ENCODE results near the gene SUMO1. TPM values are rescaled to one million over a fixed set of nuclear protein-coding genes. Genes with fewer than 3 reads are reported as not detected.
A peak's percentile ranks its signal among the peaks of the same experiment; 100 is the strongest.
"Not testable (repeated sequence)": the region's sequence is repeated elsewhere in the genome, so short reads cannot be mapped to it uniquely, and the experiment has no call there.

Gene SUMO1
- total and polyA plus RNA-seq, 10 donors: 58.0 to 121 (median 68.9) TPM

- no peaks in the 10 kb centered on the region for H3K36me3 ChIP-seq
- no peaks in the 10 kb centered on the region for H3K9me3 ChIP-seq
- intact Hi-C loops (cut with DNase I; ENCODE audit: low total_unique reads): no loop called here
- H3K4me1 ChIP-seq: no peaks in the 10 kb centered on the region
- no peak for DNase-seq
- TF ChIP-seq POLR2AphosphoS5 (IDR thresholded peaks at IDR 0.05): no peak
- no peak for TF ChIP-seq POLR2A (IDR thresholded peaks at IDR 0.05)
- no peak for TF ChIP-seq CTCF (IDR thresholded peaks at IDR 0.05 in 8 of 11, conservative IDR thresholded peaks at IDR 0.05 in 3 of 11)
- H3K4me3 ChIP-seq: no peak overlapping the region
- H3K27me3 ChIP-seq (replicated peaks in 1 of 7): no peaks in the 10 kb centered on the region
- no peak overlapping the region for H3K27ac ChIP-seq
- WGBS, 5 donors: 68 to 78% (median 73%) methylated on average over 10 of the region's 10 CpGs
Observed at GRCh38 chr2:202249521-202250253, 11.3 kb upstream of the SUMO1 start.

- DNase-seq; H3K4me1 ChIP-seq; H3K36me3 ChIP-seq; H3K27me3 ChIP-seq (replicated peaks in 1 of 7); H3K4me3 ChIP-seq; H3K27ac ChIP-seq; intact Hi-C loops (cut with DNase I; ENCODE audit: low total_unique reads); H3K9me3 ChIP-seq: not testable (repeated sequence)
- WGBS, 5 donors: 93 to 98% (median 96%) methylated on average over 5 of the region's 5 CpGs
Observed at GRCh38 chr2:202247710-202248109, 9.3 kb upstream of the SUMO1 start.

GRCh38 chr2:202237787-202238233 is 587 bp downstream of the SUMO1 start:
- H3K27ac ChIP-seq: peak overlapping the region; percentile 71 to 95 (median 91)
- 0 to 1% (median 1%) methylated on average over 17 to 30 of the region's 30 CpGs for WGBS, 5 donors
- intact Hi-C loops (cut with DNase I; ENCODE audit: low total_unique reads): no loop called here

GRCh38 chr2:202221873-202222272 is 16.5 kb downstream of the SUMO1 start:
- no peak overlapping the region for H3K4me3 ChIP-seq
- H3K4me1 ChIP-seq: peaks cover 0 to 31% (median 2%) of the 10 kb centered on the region in 6 donors
- H3K27me3 ChIP-seq (replicated peaks in 1 of 7): no peaks in the 10 kb centered on the region
- no peak for DNase-seq
- intact Hi-C loops (cut with DNase I; ENCODE audit: low total_unique reads): no loop called here
- TF ChIP-seq POLR2AphosphoS5 (IDR thresholded peaks at IDR 0.05) (no peak), CTCF (IDR thresholded peaks at IDR 0.05 in 8 of 11, conservative IDR thresholded peaks at IDR 0.05 in 3 of 11) (no peak), POLR2A (IDR thresholded peaks at IDR 0.05) (no peak)
- H3K9me3 ChIP-seq: no peaks in the 10 kb centered on the region
- 88 to 100% (median 93%) methylated on average over 1 of the region's 1 CpG for WGBS, 5 donors
- H3K36me3 ChIP-seq: peaks cover 0 to 74% (median 22%) of the 10 kb centered on the region in 6 donors
- H3K27ac ChIP-seq: no peak overlapping the region

More at GRCh38 chr2:202237787-202238233, 587 bp downstream of the SUMO1 start:
- no peaks in the 10 kb centered on the region for H3K9me3 ChIP-seq
- no peaks in the 10 kb centered on the region for H3K27me3 ChIP-seq (replicated peaks in 1 of 7)
- no peak for DNase-seq
- TF ChIP-seq POLR2AphosphoS5 (IDR thresholded peaks at IDR 0.05) (peak in 1 of 3 donors; percentile 15), CTCF (IDR thresholded peaks at IDR 0.05 in 8 of 11, conservative IDR thresholded peaks at IDR 0.05 in 3 of 11) (no peak), POLR2A (IDR thresholded peaks at IDR 0.05) (no peak)
- H3K4me1 ChIP-seq: peaks cover 20 to 58% (median 37%) of the 10 kb centered on the region in 6 donors
- H3K36me3 ChIP-seq: no peaks in the 10 kb centered on the region
- H3K4me3 ChIP-seq: peak overlapping the region; percentile 83 to 98 (median 92)
